ENCODE results near the gene AHNAK2. TPM values are rescaled to one million over a fixed set of nuclear protein-coding genes. Genes with fewer than 3 reads are reported as not detected.

Gene AHNAK2
- total and polyA plus RNA-seq, 2 donors (not counting 1 experiment from before 2014, with no cell fraction given) = 6.6 to 106 TPM

Other genes with a start within 250 kb of the AHNAK2 start
- 60.6 and 65.1 TPM in 2 replicates for gene SIVA1, start 225.2 kb downstream of the AHNAK2 start, total RNA-seq
- 26.1 and 37.4 TPM in 2 replicates for gene SIVA1, start 225.2 kb downstream of the AHNAK2 start, polyA plus RNA-seq
- gene AKT1, start 182.6 kb downstream of the AHNAK2 start, total RNA-seq = 127 and 131 TPM in 2 replicates
- gene AKT1, start 182.6 kb downstream of the AHNAK2 start, polyA plus RNA-seq = 83.2 and 109 TPM in 2 replicates
- gene ZBTB42, start 177.3 kb downstream of the AHNAK2 start, total RNA-seq = 2.3 and 2.8 TPM in 2 replicates
- 0.99 and 1.1 TPM in 2 replicates for gene ZBTB42, start 177.3 kb downstream of the AHNAK2 start, polyA plus RNA-seq
- 10.3 and 13.9 TPM in 2 replicates for gene CEP170B, start 113.1 kb downstream of the AHNAK2 start, total RNA-seq
- 4.0 and 6.2 TPM in 2 replicates for gene CEP170B, start 113.1 kb downstream of the AHNAK2 start, polyA plus RNA-seq
- gene PLD4, start 53.5 kb downstream of the AHNAK2 start, total RNA-seq = under 0.01 and 0.17 TPM in 2 replicates
- 0.02 TPM in 1 of 2 replicates, not detected in the other for gene PLD4, start 53.5 kb downstream of the AHNAK2 start, polyA plus RNA-seq
- 8.0 and 11.7 TPM in 2 replicates for gene CLBA1, start 7.4 kb upstream of the AHNAK2 start, total RNA-seq
- gene CLBA1, start 7.4 kb upstream of the AHNAK2 start, polyA plus RNA-seq = 3.8 and 11.3 TPM in 2 replicates
- 7.9 and 8.0 TPM in 2 replicates for gene CDCA4, start 42.7 kb upstream of the AHNAK2 start, total RNA-seq
- 8.0 and 19.5 TPM in 2 replicates for gene CDCA4, start 42.7 kb upstream of the AHNAK2 start, polyA plus RNA-seq
- 0.17 and 0.26 TPM in 2 replicates for gene GPR132, start 87.1 kb upstream of the AHNAK2 start, total RNA-seq
- not detected in 2 replicates for gene GPR132, start 87.1 kb upstream of the AHNAK2 start, polyA plus RNA-seq
- gene JAG2, start 190.4 kb upstream of the AHNAK2 start, total RNA-seq = 1.8 TPM in 2 replicates
- 0.23 and 0.51 TPM in 2 replicates for gene JAG2, start 190.4 kb upstream of the AHNAK2 start, polyA plus RNA-seq
- gene NUDT14, start 202.9 kb upstream of the AHNAK2 start, total RNA-seq = 13.9 and 14.2 TPM in 2 replicates
- 6.1 and 6.7 TPM in 2 replicates for gene NUDT14, start 202.9 kb upstream of the AHNAK2 start, polyA plus RNA-seq

Measured in fibroblast of lung (primary cell).